ENCODE results near the gene FAM89B.

DNA sequence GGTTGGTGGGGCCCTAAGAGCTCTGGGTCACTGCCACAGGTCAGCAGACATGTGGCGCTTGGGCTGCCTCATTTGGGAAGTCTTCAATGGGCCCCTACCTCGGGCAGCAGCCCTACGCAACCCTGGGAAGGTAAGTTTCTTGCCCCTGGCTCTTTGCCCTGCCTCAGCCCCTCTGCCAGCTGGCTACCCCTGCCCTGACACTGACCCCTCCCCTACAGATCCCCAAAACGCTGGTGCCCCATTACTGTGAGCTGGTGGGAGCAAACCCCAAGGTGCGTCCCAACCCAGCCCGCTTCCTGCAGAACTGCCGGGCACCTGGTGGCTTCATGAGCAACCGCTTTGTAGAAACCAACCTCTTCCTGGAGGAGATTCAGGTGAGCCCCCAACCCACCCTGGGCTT lies 45.6 kb upstream of the FAM89B start:
- TF ChIP-seq, protein P1, sequence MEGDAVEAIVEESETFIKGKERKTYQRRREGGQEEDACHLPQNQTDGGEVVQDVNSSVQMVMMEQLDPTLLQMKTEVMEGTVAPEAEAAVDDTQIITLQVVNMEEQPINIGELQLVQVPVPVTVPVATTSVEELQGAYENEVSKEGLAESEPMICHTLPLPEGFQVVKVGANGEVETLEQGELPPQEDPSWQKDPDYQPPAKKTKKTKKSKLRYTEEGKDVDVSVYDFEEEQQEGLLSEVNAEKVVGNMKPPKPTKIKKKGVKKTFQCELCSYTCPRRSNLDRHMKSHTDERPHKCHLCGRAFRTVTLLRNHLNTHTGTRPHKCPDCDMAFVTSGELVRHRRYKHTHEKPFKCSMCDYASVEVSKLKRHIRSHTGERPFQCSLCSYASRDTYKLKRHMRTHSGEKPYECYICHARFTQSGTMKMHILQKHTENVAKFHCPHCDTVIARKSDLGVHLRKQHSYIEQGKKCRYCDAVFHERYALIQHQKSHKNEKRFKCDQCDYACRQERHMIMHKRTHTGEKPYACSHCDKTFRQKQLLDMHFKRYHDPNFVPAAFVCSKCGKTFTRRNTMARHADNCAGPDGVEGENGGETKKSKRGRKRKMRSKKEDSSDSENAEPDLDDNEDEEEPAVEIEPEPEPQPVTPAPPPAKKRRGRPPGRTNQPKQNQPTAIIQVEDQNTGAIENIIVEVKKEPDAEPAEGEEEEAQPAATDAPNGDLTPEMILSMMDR (IDR thresholded peaks at IDR 0.05 in 8 of 11, conservative IDR thresholded peaks at IDR 0.05 in 3 of 11), result no peak
- TF ChIP-seq POLR2AphosphoS5 (IDR thresholded peaks at IDR 0.05) (no peak), POLR2A (IDR thresholded peaks at IDR 0.05) (no peak)

All from spleen (tissue), 7 donors.